A549 (cell line): Measurements from ENCODE around the gene SLC19A1.

Experiments
- CBX8 ChIP-seq: fragments of 200-600 bp; sonication (generic); IDR thresholded peaks from 2 replicates; pipeline ENCODE4 v1.6.1; 2016
- CTCF ChIP-seq: fragments of >200 bp; sonication (Bioruptor Twin); formaldehyde crosslinking; IDR thresholded peaks from 3 replicates; pipeline ENCODE4 v1.5.1; 2016
- FOXS1 ChIP-seq: fragments of 250-450 bp; sonication (Bioruptor Pico); IDR thresholded peaks from 2 replicates; pipeline ENCODE4 v1.5.0; 2020; ENCODE audit warnings: mild to moderate bottlenecking, moderate library complexity
- HDAC2 ChIP-seq: fragments of 200-600 bp; sonication (generic); IDR thresholded peaks from 2 replicates; pipeline ENCODE4 v1.6.1; 2016
- HEYL ChIP-seq: fragments of 250-450 bp; sonication (Bioruptor Pico); IDR thresholded peaks from 2 replicates; pipeline ENCODE4 v1.8.0; 2021; ENCODE audit warnings: mild to moderate bottlenecking, moderate library complexity
- MAX ChIP-seq: IDR thresholded peaks from 2 replicates; pipeline ENCODE4 v1.6.1; 2012
- PBX3 ChIP-seq: IDR thresholded peaks from 2 replicates; pipeline ENCODE4 v1.6.1; 2012
- POLR2A ChIP-seq: IDR thresholded peaks from 2 replicates; pipeline ENCODE4 v1.6.1; 2012; ENCODE audit warnings: mild to moderate bottlenecking, low read length
- RFX5 ChIP-seq: fragments of 450-650 bp; IDR thresholded peaks from 2 replicates; pipeline ENCODE4 v1.7.1; 2014; ENCODE audit warnings: antibody characterized with exemption, mild to moderate bottlenecking, moderate library complexity
- TP53 ChIP-seq: fragments of 250-450 bp; sonication (Bioruptor Pico); IDR thresholded peaks from 2 replicates; pipeline ENCODE4 v1.5.0; 2021; ENCODE audit warnings: mild to moderate bottlenecking, moderate library complexity
- ZFP36 ChIP-seq: fragments of 450-650 bp; IDR thresholded peaks from 2 replicates; pipeline ENCODE4 v1.6.1; 2014; ENCODE audit warnings: borderline replicate concordance; ENCODE audit not compliant: partially characterized antibody

- TF ChIP-seq CTCF = no peak
- TF ChIP-seq PBX3 = no peak
- TF ChIP-seq HEYL = no peak
- no peak for TF ChIP-seq POLR2A
- no peak for TF ChIP-seq RFX5
- TF ChIP-seq FOXS1 (CRISPR knock-in tag) = no peak
- TF ChIP-seq TP53 = no peak
- no peak for TF ChIP-seq ZFP36
- no peak for TF ChIP-seq HDAC2
- TF ChIP-seq MAX = no peak
- no peak for TF ChIP-seq CBX8
Measured at GRCh38 chr21:45508607-45509565, 33.4 kb downstream of the SLC19A1 start.
